ENCODE measurements around the gene RNF149.

Gene RNF149

GRCh38 chr2:101346909-101347308 is 38.4 kb upstream of the RNF149 start:
- H3K4me1 ChIP-seq (ENCODE audit: control insufficient read depth, insufficient read depth, low read length): no peaks in the 10 kb centered on the region
- no peaks in the 10 kb centered on the region for H3K27me3 ChIP-seq (replicated peaks; ENCODE audit: control insufficient read depth, insufficient read depth, low read length)
- H3K36me3 ChIP-seq (ENCODE audit: control insufficient read depth, insufficient read depth, low read length, severe bottlenecking): no peaks in the 10 kb centered on the region
- no peaks in the 10 kb centered on the region for H3K9me3 ChIP-seq (ENCODE audit: control insufficient read depth, low read length)
- DNase-seq (ENCODE audit: low read depth): no peak
- no peak overlapping the region for H3K4me3 ChIP-seq (ENCODE audit: low read length)
- no peak overlapping the region for H3K9ac ChIP-seq (ENCODE audit: low read length)

- no peak for DNase-seq (ENCODE audit: low read depth)
- no peak overlapping the region for H3K9ac ChIP-seq (ENCODE audit: low read length)
- no peaks in the 10 kb centered on the region for H3K27me3 ChIP-seq (replicated peaks; ENCODE audit: control insufficient read depth, insufficient read depth, low read length)
- H3K4me3 ChIP-seq (ENCODE audit: low read length): no peak overlapping the region
- H3K9me3 ChIP-seq (ENCODE audit: control insufficient read depth, low read length): no peaks in the 10 kb centered on the region
- H3K36me3 ChIP-seq (ENCODE audit: control insufficient read depth, insufficient read depth, low read length, severe bottlenecking): no peaks in the 10 kb centered on the region
- no peaks in the 10 kb centered on the region for H3K4me1 ChIP-seq (ENCODE audit: control insufficient read depth, insufficient read depth, low read length)
Measured at GRCh38 chr2:101344137-101344536, 35.6 kb upstream of the RNF149 start.

- Histone ChIP-seq H3K27me3 (replicated peaks; ENCODE audit: control insufficient read depth, insufficient read depth, low read length) (no peaks in the 10 kb centered on the region), H3K36me3 (ENCODE audit: control insufficient read depth, insufficient read depth, low read length, severe bottlenecking) (no peaks in the 10 kb centered on the region)
- DNase-seq (ENCODE audit: low read depth): no peak
Measured at GRCh38 chr2:101342625-101343008, 34.1 kb upstream of the RNF149 start.

GRCh38 chr2:101341901-101342624 is 33.6 kb upstream of the RNF149 start:
- peak overlapping the region; percentile 59 for H3K9ac ChIP-seq (ENCODE audit: low read length)
- H3K9me3 ChIP-seq (ENCODE audit: control insufficient read depth, low read length): no peaks in the 10 kb centered on the region
- H3K36me3 ChIP-seq (ENCODE audit: control insufficient read depth, insufficient read depth, low read length, severe bottlenecking): no peaks in the 10 kb centered on the region
- DNase-seq (ENCODE audit: low read depth): peak; percentile 92
- H3K4me1 ChIP-seq (ENCODE audit: control insufficient read depth, insufficient read depth, low read length): peaks cover 4% of the 10 kb centered on the region
- H3K27me3 ChIP-seq (replicated peaks; ENCODE audit: control insufficient read depth, insufficient read depth, low read length): no peaks in the 10 kb centered on the region
- H3K4me3 ChIP-seq (ENCODE audit: low read length): peak overlapping the region; percentile 73

More at GRCh38 chr2:101342625-101343008, 34.1 kb upstream of the RNF149 start:
- H3K4me1 ChIP-seq (ENCODE audit: control insufficient read depth, insufficient read depth, low read length): peaks cover 4% of the 10 kb centered on the region
- peak overlapping the region; percentile 73 for H3K4me3 ChIP-seq (ENCODE audit: low read length)
- H3K9ac ChIP-seq (ENCODE audit: low read length): peak overlapping the region; percentile 59
- H3K9me3 ChIP-seq (ENCODE audit: control insufficient read depth, low read length): no peaks in the 10 kb centered on the region

GRCh38 chr2:101341421-101341820 is 32.9 kb upstream of the RNF149 start:
- Histone ChIP-seq H3K9me3 (ENCODE audit: control insufficient read depth, low read length) (no peaks in the 10 kb centered on the region), H3K4me1 (ENCODE audit: control insufficient read depth, insufficient read depth, low read length) (peaks cover 4% of the 10 kb centered on the region), H3K9ac (ENCODE audit: low read length) (no peak overlapping the region), H3K36me3 (ENCODE audit: control insufficient read depth, insufficient read depth, low read length, severe bottlenecking) (no peaks in the 10 kb centered on the region), H3K27me3 (replicated peaks; ENCODE audit: control insufficient read depth, insufficient read depth, low read length) (no peaks in the 10 kb centered on the region), H3K4me3 (ENCODE audit: low read length) (no peak overlapping the region)
- no peak for DNase-seq (ENCODE audit: low read depth)

- Histone ChIP-seq H3K4me3 (ENCODE audit: low read length) (no peak overlapping the region), H3K9ac (ENCODE audit: low read length) (no peak overlapping the region), H3K27me3 (replicated peaks; ENCODE audit: control insufficient read depth, insufficient read depth, low read length) (no peaks in the 10 kb centered on the region), H3K36me3 (ENCODE audit: control insufficient read depth, insufficient read depth, low read length, severe bottlenecking) (no peaks in the 10 kb centered on the region), H3K9me3 (ENCODE audit: control insufficient read depth, low read length) (no peaks in the 10 kb centered on the region), H3K4me1 (ENCODE audit: control insufficient read depth, insufficient read depth, low read length) (peaks cover 4% of the 10 kb centered on the region)
- DNase-seq (ENCODE audit: low read depth): no peak
Measured at GRCh38 chr2:101340141-101340551, 31.6 kb upstream of the RNF149 start.

- no peak overlapping the region for H3K9ac ChIP-seq (ENCODE audit: low read length)
- no peak for DNase-seq (ENCODE audit: low read depth)
Measured at GRCh38 chr2:101339266-101339880, 30.9 kb upstream of the RNF149 start.

GRCh38 chr2:101337877-101338276 is 29.4 kb upstream of the RNF149 start:
- Histone ChIP-seq H3K4me3 (ENCODE audit: low read length) (no peak overlapping the region), H3K9me3 (ENCODE audit: control insufficient read depth, low read length) (no peaks in the 10 kb centered on the region)
- peak; percentile 58 for DNase-seq (ENCODE audit: low read depth)

More at GRCh38 chr2:101339266-101339880, 30.9 kb upstream of the RNF149 start:
- Histone ChIP-seq H3K4me1 (ENCODE audit: control insufficient read depth, insufficient read depth, low read length) (peaks cover 4% of the 10 kb centered on the region), H3K4me3 (ENCODE audit: low read length) (no peak overlapping the region), H3K27me3 (replicated peaks; ENCODE audit: control insufficient read depth, insufficient read depth, low read length) (no peaks in the 10 kb centered on the region), H3K9me3 (ENCODE audit: control insufficient read depth, low read length) (no peaks in the 10 kb centered on the region), H3K36me3 (ENCODE audit: control insufficient read depth, insufficient read depth, low read length, severe bottlenecking) (no peaks in the 10 kb centered on the region)

GRCh38 chr2:101332885-101333766 is 24.6 kb upstream of the RNF149 start:
- H3K4me1 ChIP-seq (ENCODE audit: control insufficient read depth, insufficient read depth, low read length): peaks cover 4% of the 10 kb centered on the region
- H3K27me3 ChIP-seq (replicated peaks; ENCODE audit: control insufficient read depth, insufficient read depth, low read length): no peaks in the 10 kb centered on the region
- H3K9ac ChIP-seq (ENCODE audit: low read length): no peak overlapping the region
- H3K36me3 ChIP-seq (ENCODE audit: control insufficient read depth, insufficient read depth, low read length, severe bottlenecking): no peaks in the 10 kb centered on the region
- no peaks in the 10 kb centered on the region for H3K9me3 ChIP-seq (ENCODE audit: control insufficient read depth, low read length)
- no peak overlapping the region for H3K4me3 ChIP-seq (ENCODE audit: low read length)
- no peak for DNase-seq (ENCODE audit: low read depth)

More at GRCh38 chr2:101337877-101338276, 29.4 kb upstream of the RNF149 start:
- no peak overlapping the region for H3K9ac ChIP-seq (ENCODE audit: low read length)
- H3K36me3 ChIP-seq (ENCODE audit: control insufficient read depth, insufficient read depth, low read length, severe bottlenecking): no peaks in the 10 kb centered on the region
- no peaks in the 10 kb centered on the region for H3K27me3 ChIP-seq (replicated peaks; ENCODE audit: control insufficient read depth, insufficient read depth, low read length)
- H3K4me1 ChIP-seq (ENCODE audit: control insufficient read depth, insufficient read depth, low read length): peaks cover 4% of the 10 kb centered on the region

- H3K27me3 ChIP-seq (replicated peaks; ENCODE audit: control insufficient read depth, insufficient read depth, low read length): no peaks in the 10 kb centered on the region
- no peaks in the 10 kb centered on the region for H3K36me3 ChIP-seq (ENCODE audit: control insufficient read depth, insufficient read depth, low read length, severe bottlenecking)
- no peaks in the 10 kb centered on the region for H3K9me3 ChIP-seq (ENCODE audit: control insufficient read depth, low read length)
Measured at GRCh38 chr2:101331202-101331601, 22.7 kb upstream of the RNF149 start.

More at GRCh38 chr2:101331202-101331601, 22.7 kb upstream of the RNF149 start:
- DNase-seq (ENCODE audit: low read depth): no peak
- no peak overlapping the region for H3K4me3 ChIP-seq (ENCODE audit: low read length)
- no peak overlapping the region for H3K9ac ChIP-seq (ENCODE audit: low read length)
- no peaks in the 10 kb centered on the region for H3K4me1 ChIP-seq (ENCODE audit: control insufficient read depth, insufficient read depth, low read length)
